ENCODE data around the gene PFKL.

Gene PFKL

DNA sequence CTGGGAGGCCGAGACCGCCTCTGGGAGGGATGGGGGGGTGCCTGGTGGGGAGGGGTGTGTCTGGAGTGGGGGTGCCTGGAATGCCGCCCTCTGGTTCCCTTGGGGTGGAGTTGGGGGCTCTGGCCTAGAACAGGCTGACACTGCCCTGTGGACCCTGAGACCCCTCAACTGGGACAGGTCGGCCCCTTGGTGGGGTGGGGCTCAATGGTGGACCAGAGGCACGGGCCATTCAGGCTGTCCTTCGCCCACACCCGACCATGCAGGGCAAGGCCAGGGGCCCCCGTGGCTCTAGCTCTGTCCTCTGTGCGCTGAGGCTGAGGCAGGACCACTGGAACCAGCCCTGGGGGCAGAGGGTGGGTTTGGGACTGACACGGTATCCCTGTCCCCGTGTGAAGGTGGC lies 14.7 kb downstream of the PFKL start:
- no peak for DNase-seq

DNA sequence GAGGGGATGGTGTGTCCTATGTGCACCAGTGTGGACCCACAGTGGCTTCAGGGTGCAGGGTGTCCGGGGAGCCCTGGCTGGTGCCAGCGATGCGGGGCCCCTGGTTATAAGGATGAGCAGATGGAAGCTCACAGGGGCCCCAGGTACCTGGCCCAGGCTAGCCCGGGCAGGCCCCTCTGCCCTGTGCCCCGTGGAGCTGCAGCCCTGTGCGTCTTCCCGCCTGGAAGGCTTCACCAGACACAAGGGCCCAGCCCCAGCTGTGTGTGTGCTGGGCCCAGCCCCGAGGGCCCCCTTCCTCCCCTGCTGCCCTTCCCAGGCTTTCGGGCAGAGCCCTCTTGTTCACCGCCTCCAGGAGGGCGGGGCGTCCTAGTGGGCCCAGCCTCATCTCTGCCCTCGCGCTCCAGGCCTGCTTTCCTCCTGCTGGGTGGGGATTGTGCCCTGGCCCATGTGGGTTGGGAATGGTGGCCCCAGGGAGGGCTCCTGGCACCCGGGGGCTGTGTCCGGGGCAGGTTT lies 15.9 kb downstream of the PFKL start:
- DNase-seq: no peak

DNA sequence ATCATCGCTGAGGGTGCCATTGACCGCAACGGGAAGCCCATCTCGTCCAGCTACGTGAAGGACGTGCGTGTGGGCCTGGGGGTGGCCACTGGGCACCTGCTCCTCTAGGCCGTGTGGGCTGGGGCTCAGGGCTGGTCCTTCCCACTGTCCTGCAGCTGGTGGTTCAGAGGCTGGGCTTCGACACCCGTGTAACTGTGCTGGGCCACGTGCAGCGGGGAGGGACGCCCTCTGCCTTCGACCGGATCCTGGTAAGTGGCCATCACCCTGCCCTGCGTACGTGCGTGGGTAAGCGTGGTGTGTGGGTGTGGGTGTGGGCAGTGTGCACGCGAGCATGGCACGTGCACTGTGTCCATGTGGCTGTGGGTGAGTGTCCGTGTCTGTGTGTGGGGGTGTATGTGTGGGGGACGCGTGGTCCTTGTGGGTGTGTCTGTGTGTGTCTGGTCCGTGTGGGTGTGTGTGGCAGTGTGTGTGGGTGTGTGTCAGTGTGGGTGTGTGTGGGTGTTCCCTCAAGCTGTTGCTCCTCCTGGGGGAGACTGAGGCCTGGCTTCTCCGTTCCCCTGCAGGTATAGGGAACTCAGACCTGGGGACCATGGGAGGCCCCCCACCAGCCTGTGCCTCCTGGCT lies 16.5 kb downstream of the PFKL start:
- DNase-seq: no peak

DNA sequence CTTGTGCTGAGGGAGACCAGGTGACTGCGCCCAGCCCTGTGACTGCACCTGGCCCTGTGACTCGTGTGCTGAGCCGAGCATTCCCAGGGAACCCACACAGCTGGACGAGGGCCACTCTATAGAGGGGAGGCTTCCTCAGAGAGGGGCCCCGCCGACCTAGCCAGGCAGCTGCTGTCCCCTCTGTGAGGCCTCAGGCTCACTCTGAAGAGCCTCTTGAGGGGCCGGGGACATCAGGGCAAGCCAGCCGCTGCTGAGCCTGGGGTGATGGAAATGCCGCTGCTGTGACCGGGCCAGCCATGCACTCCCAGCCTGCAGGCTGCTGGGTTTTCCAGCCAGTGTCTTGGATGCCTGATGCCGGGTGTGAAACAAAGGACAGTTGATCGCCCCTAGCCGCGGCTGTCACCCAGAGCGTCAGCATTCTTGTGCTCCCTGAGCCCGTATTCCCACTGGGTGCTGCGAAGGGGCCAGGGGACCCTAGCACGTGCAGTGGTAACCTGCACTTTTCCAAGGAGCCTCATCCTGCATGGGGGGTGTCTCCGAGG lies 17.5 kb downstream of the PFKL start:
- no peak for DNase-seq

DNA sequence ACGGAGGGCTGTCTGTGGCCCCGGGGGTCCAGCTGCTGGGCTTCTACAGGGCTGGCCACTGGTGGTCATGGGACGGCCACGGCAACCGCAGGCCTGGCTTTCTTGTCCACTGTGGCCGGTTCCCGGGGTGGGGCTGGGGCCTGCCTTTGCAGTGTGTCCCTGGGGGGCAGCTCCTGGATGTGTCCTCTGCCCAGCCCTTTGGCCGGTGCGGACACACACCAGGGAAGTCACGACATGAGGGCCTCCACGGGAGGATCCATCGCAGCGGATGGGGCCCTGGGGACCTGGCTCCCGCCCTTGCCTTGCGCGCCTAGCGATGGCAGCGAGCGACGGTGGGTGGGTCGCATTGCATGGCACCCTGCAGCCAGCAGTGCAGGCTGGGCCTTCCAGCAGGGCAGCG lies 18.0 kb downstream of the PFKL start:
- DNase-seq: no peak

DNA sequence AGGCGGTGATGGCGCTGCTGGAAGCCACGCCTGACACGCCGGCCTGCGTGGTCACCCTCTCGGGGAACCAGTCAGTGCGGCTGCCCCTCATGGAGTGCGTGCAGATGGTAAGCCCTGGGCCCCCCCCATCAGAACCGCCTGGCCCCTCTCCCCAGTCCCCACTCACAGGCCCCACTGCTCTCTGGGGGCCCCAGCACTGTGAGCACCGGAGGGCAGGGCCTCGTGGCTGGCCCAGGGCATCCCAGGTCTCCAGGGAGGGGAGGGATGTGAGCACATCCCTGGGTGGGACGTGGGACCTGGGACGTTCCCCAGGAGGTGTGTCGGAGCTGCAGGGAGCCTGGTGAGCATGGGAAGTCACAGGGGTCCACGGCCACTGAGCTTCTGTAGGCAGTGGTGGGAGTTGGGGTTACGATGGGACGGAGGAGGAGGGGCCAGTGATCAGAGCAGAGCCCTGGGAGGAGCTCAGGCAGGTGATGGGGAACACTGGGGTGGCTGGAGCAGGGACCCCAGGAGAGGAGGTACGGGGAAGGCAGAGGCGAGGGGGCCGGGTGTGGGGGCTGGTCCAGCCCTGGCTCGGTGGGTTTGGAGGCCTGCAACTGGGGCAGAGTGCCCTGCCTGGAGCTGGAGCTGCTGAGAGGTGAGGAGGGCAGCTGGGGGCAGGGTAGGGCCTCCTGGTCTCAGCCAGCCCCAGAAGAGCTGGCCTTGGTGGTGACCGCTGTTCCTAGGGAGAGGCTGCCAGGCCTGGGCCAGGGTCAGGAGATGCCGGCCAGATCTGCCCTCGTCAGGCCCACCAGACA lies 18.8 kb downstream of the PFKL start:
- no peak for DNase-seq

DNA sequence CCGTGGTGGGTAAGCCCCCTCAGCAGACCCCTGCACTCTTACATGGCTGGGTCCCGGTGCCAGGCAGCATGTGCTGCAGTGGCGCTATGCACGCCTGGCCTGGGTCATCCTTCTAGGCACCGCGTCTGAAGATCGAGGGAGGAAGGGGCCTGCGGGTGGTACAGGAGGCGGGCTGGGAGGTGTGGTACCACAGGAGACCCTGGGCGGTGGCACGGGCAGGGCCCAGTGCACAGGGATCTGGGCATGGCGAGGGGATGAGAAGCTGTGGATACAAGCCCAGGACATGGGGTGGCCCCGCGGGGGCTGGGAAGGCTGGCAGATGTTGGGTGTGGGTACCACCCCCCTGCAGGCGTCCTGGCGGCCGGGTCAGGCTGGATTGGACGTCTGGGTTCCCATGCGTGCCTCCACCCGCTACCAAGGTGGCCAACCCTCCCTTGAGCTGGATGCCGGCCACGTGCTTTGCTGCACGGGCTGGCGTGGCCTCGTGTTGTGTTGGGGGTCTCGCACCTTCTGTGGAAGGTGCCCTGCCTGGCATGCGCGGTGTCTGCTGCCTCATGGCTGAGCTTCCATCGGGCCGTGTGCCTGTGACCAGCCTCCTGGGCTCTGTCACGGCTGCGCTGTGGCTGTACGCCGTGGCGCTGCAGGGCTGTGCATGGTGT lies 19.7 kb downstream of the PFKL start:
- DNase-seq: no peak

DNA sequence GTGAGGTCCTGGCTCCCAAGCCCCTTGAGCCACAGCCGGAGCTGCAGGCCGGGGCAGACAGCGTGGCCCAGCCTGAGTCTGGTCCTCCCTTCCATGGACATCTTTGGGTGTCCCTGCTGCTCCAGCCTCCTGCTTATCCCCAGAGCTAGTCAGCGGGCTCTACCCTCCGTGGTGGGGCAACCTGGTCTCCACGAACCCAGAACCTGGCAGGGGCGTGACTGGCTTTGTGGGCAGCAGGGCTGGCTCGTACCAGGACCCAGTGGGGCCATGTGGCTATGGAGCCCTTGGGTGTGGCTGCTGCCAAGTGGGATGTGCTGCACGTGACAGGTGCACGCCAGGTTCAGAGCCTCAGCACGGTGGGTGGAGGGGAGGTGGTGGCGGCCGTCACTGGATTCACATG lies 21.0 kb downstream of the PFKL start:
- no peak for DNase-seq

DNA sequence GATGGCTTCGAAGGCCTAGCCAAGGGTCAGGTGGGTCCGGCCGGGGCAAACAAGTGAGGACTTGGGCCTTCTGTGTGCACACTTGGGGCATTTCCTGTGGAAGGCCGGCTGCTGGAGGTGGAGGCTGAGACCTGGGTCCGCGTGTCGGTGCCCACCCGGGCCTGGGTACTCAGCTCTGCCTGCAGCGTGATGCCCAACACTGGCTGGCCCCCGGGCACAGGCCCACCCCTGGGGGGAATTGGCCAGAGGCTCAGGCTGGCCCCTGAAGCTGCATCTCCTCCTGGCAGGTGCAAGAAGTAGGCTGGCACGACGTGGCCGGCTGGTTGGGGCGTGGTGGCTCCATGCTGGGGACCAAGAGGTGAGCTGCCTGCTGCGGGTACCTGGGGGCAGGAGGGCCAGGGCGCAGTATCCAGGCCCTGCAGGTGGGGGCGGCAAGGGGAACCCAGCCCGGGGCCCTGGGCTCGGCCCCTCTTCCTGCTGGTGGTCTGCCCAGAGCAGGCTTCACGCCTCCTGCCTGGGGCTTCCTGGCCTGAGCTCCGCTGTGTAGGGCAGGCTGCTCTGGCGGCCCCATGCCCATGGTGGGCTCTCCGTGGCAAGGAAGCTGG lies 22.1 kb downstream of the PFKL start:
- no peak for DNase-seq

DNA sequence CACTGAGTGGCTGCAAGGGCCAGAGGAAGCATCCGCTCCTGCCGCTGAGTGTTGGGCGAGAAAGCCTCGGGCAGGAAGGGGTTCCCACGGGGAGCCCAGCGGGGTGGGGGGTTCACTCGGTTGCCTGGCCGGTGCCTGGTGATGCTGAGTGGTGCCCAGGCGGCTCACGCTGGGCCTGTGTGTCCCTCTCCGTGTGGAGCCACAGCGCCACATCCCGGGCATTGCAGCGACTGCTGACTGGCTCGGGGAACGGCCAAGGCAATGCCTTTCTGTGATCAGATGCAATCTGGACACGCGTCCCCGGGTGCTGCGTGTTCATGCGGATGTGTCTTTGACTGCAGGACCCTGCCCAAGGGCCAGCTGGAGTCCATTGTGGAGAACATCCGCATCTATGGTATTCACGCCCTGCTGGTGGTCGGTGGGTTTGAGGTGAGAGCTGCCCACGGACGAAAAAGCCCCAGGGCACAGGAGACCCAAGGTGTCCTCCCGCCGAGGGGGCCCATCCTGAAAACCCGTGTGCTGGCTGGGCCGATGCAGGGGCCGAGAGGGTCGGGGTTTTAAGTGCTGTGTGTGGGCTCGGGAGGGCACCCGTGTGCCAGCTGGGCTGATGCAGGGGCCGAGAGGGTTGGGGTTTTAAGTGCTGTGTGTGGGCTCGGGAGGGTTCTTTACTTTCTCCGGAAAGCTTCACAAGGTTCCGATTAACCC lies 22.9 kb downstream of the PFKL start:
- no peak for DNase-seq

DNA sequence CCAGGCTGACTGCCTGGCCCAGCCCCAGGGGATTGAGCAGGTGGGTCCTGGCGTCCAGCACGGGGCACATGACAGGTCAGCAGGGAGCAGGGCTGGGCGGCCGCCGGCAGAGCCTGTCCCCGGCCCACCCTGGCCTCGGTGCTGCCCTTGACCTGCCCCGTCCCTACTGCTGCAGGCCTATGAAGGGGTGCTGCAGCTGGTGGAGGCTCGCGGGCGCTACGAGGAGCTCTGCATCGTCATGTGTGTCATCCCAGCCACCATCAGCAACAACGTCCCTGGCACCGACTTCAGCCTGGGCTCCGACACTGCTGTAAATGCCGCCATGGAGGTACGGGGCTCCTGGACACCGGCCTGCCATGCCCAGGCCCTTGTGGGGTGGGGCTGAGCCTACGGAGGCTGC lies 23.7 kb downstream of the PFKL start:
- no peak for DNase-seq

DNA sequence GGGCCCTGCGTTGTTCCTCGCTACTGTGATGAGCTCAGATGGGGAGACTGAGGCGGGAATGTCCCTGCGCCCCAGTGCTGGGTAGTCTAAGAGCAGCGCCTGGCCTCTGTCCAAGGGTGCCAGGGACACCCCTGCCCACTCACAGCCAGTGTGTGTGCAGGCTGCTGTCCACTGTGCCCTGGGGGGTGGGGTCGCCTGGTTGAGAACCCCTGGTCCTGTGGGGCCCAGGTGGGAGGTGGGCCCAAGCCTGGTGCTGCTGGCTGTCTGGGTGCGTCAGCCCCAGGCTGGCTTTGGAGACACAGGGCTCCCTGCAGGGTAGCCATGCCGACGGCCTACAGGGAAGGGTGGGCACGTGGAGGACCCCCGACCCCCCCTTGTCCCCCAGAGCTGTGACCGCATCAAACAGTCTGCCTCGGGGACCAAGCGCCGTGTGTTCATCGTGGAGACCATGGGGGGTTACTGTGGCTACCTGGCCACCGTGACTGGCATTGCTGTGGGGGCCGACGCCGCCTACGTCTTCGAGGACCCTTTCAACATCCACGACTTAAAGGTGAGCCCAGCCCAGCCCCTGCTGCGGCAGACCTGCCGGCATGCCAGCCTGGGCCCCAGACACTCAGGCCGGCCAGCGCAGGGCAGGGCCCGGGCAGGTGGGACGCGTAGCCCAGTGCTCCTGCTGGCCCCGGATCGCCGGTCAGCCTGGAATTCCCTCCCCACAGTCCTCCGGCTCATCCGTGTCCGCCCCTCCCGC lies 24.4 kb downstream of the PFKL start:
- no peak for DNase-seq

DNA sequence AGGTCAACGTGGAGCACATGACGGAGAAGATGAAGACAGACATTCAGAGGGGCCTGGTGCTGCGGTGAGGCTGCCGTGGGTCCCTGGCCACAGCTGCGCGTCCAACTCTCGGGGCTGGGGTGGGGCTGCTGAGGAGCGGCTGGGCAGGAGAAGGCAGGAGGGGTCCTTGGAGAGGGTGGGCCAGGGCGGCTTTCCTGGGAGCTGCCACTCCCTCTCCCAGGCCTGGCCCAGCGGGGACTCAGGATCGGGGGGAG lies 24.9 kb downstream of the PFKL start:
- no peak for DNase-seq

DNA sequence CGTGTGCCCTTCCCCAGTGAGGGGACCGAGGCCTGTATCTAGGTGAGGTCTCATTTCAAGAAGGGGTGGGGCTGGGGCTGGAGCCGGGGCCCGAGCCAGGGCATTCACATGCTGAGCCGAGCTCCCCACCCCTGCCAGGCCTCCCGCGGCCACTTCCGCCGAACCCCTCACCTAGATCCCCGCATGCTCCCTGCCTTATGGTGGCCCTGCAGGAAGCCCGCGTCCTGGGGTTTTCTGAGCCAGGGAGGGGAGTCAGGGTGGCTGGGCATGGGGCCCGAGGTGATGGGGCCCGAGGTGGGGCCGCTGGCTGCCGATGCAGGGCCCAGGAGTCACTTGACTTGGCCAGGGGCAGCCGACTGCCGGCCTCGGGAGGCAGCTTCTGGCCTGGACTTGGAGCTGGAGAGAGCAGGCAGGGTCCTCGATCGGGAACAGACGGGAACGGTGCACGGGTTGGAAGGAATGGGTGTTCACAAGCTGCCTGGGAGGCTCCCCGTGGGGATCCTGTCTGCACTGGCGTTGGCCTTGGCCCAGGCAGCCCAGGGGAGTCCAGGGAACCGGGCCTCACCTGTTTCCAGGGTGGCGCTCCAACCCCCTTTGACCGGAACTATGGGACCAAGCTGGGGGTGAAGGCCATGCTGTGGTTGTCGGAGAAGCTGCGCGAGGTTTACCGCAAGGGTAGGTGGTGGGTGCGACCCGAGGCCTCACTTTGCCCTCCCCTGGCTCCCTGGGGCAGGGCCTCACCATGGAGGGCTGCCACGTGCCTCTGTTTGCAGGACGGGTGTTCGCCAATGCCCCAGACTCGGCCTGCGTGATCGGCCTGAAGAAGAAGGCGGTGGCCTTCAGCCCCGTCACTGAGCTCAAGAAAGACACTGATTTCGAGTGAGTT lies 25.8 kb downstream of the PFKL start:
- no peak for DNase-seq

DNA sequence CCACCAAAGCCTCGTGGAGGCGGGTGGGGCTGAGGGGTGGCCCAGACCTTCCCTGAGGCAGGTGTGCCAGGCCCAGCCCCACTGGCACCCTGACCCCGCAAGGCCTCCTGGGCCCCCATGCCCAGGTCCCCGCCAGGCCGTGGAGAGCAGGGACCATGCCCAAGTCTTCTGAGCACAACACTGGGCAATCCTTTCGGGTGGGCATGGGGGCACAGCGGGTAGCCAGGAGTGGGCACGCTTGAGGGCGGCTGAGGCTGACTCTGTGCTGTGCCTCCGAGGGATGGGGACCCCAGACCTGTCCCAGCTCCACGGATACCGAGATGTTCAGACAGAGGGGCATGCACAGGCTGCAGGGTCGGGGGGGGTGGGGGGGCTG lies 26.4 kb downstream of the PFKL start:
- DNase-seq: no peak

DNA sequence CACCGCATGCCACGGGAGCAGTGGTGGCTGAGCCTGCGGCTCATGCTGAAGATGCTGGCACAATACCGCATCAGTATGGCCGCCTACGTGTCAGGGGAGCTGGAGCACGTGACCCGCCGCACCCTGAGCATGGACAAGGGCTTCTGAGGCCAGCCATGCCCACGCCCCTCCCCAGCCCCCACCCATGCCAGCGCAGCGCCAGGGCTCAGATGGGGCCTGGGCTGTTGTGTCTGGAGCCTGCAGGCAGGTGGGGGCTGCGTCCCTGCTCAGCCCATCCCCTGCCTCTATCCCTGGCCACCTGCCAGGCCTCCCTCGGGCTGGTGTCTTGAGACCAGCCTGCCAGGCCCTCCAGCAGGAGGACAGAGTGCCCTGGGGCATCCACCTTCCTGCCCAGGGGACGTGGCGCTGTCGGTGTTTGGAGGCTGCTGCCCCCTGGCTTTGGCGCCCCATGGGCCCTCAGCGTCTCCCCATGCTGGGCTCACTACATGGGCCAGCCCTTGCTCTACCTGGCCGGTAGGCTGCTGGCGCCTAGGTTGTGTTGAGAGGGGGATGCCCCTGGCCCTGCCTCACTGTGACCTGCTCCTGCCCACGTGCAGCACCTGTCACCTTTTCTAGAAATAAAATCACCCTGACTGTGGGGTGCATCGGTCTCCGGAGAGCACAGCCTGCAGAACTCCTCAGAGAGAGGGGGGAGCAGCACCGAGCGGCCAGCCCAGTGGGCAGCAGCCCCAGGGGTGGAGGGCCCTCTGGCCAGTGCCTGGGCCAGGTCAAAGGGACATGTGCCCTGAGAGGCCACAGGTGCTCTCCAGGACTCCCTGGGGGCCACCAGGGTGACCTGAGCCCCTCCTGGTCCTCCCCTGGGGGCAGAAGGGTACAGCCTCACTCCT lies 27.1 kb downstream of the PFKL start:
- DNase-seq: no peak

DNA sequence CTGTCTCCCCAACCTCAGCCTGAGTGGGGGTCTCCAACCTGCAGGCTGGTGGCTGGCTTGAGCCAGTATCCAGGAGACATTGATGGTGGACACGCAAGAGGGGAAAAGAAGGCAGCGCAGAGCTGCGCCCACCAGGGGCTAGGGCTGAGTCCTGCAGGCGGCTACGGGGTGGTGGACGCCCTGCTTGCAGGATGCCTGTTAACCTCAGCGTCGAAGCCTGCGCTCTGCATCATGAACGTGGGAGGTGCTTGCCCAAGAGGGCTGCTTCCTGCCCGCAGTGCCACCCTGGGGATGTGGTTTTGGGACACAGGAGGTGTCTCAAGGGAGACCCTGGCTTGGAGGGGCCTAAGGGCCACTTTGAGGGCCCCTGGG lies 27.7 kb downstream of the PFKL start:
- no peak for DNase-seq

DNA sequence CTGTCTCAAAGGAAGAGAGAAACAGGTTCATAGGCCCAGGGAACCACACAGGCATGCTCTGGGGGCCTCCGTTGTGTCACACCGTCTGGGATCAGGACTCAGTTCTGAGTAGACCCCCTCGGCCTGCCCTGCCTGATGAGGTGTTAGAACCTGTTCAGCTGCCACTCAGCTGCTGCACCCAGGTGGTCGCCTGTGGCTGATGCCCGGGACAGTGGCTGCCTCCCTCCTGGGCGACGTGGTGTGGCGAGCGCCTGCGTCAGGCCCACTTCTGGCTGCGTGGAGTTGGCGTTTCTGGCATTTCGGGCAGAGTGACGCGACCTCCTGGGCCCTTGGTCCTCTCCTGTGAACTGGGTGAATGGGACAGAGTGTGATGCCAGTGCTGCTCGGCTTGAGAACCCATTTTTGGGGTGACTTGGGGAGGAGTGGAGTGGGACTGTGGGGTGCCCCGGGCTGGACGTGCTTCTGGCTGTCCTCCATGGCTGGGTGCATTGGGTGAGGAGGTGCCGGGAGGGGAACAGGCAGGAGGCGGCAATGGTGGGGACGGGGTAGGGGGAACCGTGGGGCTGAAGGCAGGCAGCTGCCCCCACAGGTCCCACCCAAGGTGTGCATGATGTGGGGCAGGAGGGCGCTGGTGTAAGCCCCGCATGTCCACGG lies 28.5 kb downstream of the PFKL start:
- no peak for DNase-seq

DNA sequence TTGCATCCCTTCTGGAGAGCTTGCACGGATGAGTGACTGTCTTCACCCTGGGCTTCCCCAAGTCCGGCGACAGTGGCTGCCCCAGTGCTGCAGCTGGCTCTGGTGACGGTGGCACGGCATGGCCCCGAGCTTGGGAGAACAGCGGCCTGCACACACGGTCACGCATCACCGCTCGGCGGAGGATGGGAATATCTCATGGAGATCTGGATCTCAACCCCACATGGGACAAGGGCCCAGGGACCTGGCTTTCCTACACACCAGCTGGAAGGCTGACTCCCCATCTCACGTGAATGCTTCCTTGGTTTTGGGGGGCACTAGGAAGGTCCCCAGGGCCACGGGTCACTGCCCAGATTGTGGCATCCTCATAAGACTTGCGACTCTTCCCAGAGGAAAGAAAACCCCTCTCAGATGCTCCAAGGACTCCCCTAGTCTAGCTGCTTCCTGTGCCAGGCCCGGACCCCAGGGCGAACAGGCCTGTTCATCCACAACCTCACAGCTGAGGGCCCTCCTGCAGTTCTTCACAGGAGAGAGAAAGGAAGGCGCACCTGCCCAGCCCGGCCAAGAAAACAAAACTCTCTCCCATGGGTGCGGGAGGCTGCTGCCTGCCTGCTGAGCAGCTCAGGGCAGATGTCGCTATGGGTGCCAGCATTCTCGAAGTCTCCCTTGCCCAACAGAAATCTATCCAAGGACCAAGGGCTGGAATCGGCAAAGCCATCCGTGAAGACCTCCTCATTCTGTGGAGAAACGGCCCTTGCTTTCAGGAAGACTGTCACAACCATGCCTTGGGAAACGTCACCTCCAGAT lies 29.4 kb downstream of the PFKL start:
- DNase-seq: no peak
